Neural progenitor cell (in vitro differentiated cells): Measurements from ENCODE around the gene CCDC178.

Experiments
- CTCF ChIP-seq: fragments of 200-600 bp; sonication (generic); IDR thresholded peaks from 2 replicates; pipeline ENCODE4 v1.5.1; 2017; ENCODE audit warnings: antibody characterized with exemption, mild to moderate bottlenecking
- EZH2 ChIP-seq: fragments of 200-600 bp; sonication (generic); IDR thresholded peaks from 2 replicates; pipeline ENCODE4 v1.6.1; 2017; ENCODE audit warnings: antibody characterized with exemption, mild to moderate bottlenecking, moderate library complexity
- EZH2phosphoT487 ChIP-seq: fragments of 200-600 bp; sonication (generic); IDR thresholded peaks from 2 replicates; pipeline ENCODE4 v1.6.1; 2017; ENCODE audit warnings: antibody characterized with exemption

- no peak for TF ChIP-seq EZH2phosphoT487
- TF ChIP-seq CTCF, result no peak
- TF ChIP-seq EZH2, result no peak
Observed at GRCh38 chr18:33239298-33239697, 201.2 kb downstream of the CCDC178 start.
